A673 (cell line): ENCODE measurements around the gene SLC35G1. TPM values are rescaled to one million over a fixed set of nuclear protein-coding genes. Genes with fewer than 3 reads are reported as not detected.

Experiments used
- BruUV-seq: library from RNA; stranded (reverse); fragments of 400-500 nt; replicated peaks from 2 replicates; lab custom pipeline; 2021; lab: Mats Ljungman, UMichigan
- CTCF ChIA-PET: fragments of 300-600 bp; sonication (Branson Sonifier 250); formaldehyde crosslinking; loops from one replicate; lab custom pipeline; 2022; ENCODE audit warnings: antibody characterized with exemption; lab: Charles Lee
- POLR2A ChIA-PET: fragments of 300-600 bp; sonication (Branson Sonifier 250); formaldehyde crosslinking; loops from one replicate; lab custom pipeline; 2022; ENCODE audit warnings: antibody characterized with exemption; ENCODE audit not compliant: low non-redundant PET; lab: Charles Lee
- DNase-seq: peaks from one replicate; pipeline ENCODE4 v3.0.0-alpha.2; 2015; ENCODE audit warnings: low spot score
- H3K27ac ChIP-seq: fragments of 200-600 bp; sonication (generic); 2 replicates; pipeline ENCODE4 v1.5.1; 2016; ENCODE audit warnings: mixed run types, low read depth, mild to moderate bottlenecking, mixed read lengths, antibody characterized with exemption, low read length; ENCODE audit not compliant: poor library complexity, severe bottlenecking
- H3K27me3 ChIP-seq: fragments of 200-600 bp; sonication (generic); replicated peaks from 2 replicates; pipeline ENCODE4 v1.6.1; 2017; ENCODE audit warnings: mixed run types, low read depth, mild to moderate bottlenecking, mixed read lengths, antibody characterized with exemption, low read length; ENCODE audit not compliant: insufficient read depth, poor library complexity
- H3K36me3 ChIP-seq: fragments of 200-600 bp; sonication (generic); 2 replicates; pipeline ENCODE4 v1.6.1; 2016; ENCODE audit warnings: mixed run types, mild to moderate bottlenecking, mixed read lengths, antibody characterized with exemption, low read length; ENCODE audit not compliant: insufficient read depth, poor library complexity, severe bottlenecking
- H3K4me1 ChIP-seq: fragments of 200-600 bp; sonication (generic); 2 replicates; pipeline ENCODE4 v1.6.1; 2017; ENCODE audit warnings: mixed run types, mild to moderate bottlenecking, mixed read lengths, antibody characterized with exemption, low read length; ENCODE audit not compliant: insufficient read depth, poor library complexity, severe bottlenecking
- H3K4me3 ChIP-seq: fragments of 200-600 bp; sonication (generic); 2 replicates; pipeline ENCODE4 v1.5.1; 2016; ENCODE audit warnings: low read depth, mixed run types, mild to moderate bottlenecking, mixed read lengths, low read length; ENCODE audit not compliant: poor library complexity, severe bottlenecking
- H3K9me3 ChIP-seq: fragments of 200-600 bp; sonication (generic); 2 replicates; pipeline ENCODE4 v1.6.1; 2016; ENCODE audit warnings: mixed run types, low read depth, mild to moderate bottlenecking, mixed read lengths, antibody characterized with exemption, low read length; ENCODE audit not compliant: poor library complexity, severe bottlenecking
- EZH2 ChIP-seq: fragments of 200-600 bp; sonication (generic); IDR thresholded peaks from 2 replicates; pipeline ENCODE4 v1.6.1; 2017; ENCODE audit warnings: borderline replicate concordance, low read depth, mild to moderate bottlenecking, mixed read lengths, antibody characterized with exemption, low read length; ENCODE audit not compliant: poor library complexity, severe bottlenecking
- intact Hi-C: fragments of 100-400 bp; cut with micrococcal nuclease; formaldehyde crosslinking; loops from one replicate; pipeline ENCODE4 v1.10.0; 2022; ENCODE audit not compliant: unreplicated experiment
- total RNA-seq: library from RNA; stranded (reverse); gene quantifications from 2 replicates; pipeline ENCODE4 v1.2.3, GENCODE V29; 2021
- TF ChIP-seq, protein P1 (sequence below): fragments of 300-800, 200-600 bp; sonication (generic); conservative IDR thresholded peaks from 2 replicates; pipeline ENCODE4 v1.5.1; 2017; ENCODE audit warnings: low read depth, mild to moderate bottlenecking, antibody characterized with exemption, low read length, moderate library complexity, mixed read lengths

Gene SLC35G1
- total RNA-seq, 1 experiment from 2014 or later = 9.5 TPM

DNA sequence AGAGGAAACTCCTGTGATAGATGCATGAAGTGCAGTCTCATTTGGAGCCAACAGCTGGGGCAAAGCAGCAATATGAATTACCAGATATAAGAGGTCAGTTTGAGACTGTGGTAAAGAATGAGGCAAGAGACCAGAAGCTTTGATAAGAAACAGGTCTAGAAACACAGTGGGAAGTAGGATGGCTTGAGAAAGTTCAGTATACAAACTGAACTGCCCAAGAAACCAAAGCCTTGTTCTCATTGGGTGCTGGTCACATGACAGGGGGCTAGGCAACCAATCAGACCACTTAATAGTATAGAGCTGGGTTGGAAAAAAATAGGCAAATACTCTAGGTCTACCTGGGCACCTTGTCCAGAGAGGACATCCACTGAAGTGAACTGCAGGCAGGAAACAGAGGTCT, 53.7 kb downstream of the SLC35G1 start:
- Histone ChIP-seq H3K4me3 (no peak overlapping the region), H3K27me3 (no peaks in the 10 kb centered on the region), H3K27ac (no peak overlapping the region), H3K36me3 (no peaks in the 10 kb centered on the region), H3K4me1 (no peaks in the 10 kb centered on the region), H3K9me3 (no peaks in the 10 kb centered on the region)
- ChIA-PET CTCF (no interaction called here), POLR2A (no interaction called here)
- DNase-seq = no peak
- intact Hi-C loops = no loop called here
- TF ChIP-seq, protein P1, sequence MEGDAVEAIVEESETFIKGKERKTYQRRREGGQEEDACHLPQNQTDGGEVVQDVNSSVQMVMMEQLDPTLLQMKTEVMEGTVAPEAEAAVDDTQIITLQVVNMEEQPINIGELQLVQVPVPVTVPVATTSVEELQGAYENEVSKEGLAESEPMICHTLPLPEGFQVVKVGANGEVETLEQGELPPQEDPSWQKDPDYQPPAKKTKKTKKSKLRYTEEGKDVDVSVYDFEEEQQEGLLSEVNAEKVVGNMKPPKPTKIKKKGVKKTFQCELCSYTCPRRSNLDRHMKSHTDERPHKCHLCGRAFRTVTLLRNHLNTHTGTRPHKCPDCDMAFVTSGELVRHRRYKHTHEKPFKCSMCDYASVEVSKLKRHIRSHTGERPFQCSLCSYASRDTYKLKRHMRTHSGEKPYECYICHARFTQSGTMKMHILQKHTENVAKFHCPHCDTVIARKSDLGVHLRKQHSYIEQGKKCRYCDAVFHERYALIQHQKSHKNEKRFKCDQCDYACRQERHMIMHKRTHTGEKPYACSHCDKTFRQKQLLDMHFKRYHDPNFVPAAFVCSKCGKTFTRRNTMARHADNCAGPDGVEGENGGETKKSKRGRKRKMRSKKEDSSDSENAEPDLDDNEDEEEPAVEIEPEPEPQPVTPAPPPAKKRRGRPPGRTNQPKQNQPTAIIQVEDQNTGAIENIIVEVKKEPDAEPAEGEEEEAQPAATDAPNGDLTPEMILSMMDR = no peak
- TF ChIP-seq EZH2 = no peak
- no TSS peak for BruUV-seq

DNA sequence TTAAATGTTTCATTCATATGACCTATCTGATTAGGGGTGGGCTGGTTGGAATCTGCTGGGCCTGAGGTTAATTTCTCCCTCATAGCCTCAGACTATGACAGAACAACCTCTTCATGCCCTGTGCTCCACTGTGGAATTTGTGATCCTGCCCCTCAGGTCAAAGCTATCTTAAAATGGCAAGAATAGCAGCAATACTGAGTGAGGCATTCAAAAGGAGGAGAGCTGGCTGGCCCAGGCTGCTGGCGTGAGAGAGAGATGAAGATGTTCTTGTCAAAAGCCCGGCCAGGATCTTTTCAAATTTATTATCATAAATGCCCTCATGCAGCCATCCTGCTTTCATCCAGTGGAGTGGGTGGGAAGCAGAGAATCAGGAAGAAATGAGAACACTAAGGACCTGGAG, 58.1 kb downstream of the SLC35G1 start:
- intact Hi-C loops = no loop called here
- POLR2A ChIA-PET = no interaction called here
- no TSS peak for BruUV-seq
- DNase-seq = no peak
- TF ChIP-seq EZH2 = no peak
- TF ChIP-seq, protein P1 = no peak
- Histone ChIP-seq H3K4me1 (no peaks in the 10 kb centered on the region), H3K27ac (no peak overlapping the region), H3K4me3 (no peak overlapping the region), H3K36me3 (no peaks in the 10 kb centered on the region), H3K27me3 (no peaks in the 10 kb centered on the region), H3K9me3 (no peaks in the 10 kb centered on the region)
- CTCF ChIA-PET = no interaction called here

Other genes starting within 250 kb of the SLC35G1 start
- 21.6 and 21.7 TPM in 2 replicates for gene FRA10AC1, start 191.4 kb upstream of the SLC35G1 start, total RNA-seq
- gene LGI1, start 136.0 kb upstream of the SLC35G1 start, total RNA-seq = not detected in 2 replicates
- gene PLCE1, start 100.0 kb downstream of the SLC35G1 start, total RNA-seq = 0.26 and 0.31 TPM in 2 replicates